Smooth muscle cell (in vitro differentiated cells): Measurements from ENCODE around the gene DR1. TPM values are rescaled to one million over a fixed set of nuclear protein-coding genes. Genes with fewer than 3 reads are reported as not detected.

ENCODE experiments used
- DNase-seq: peaks from one replicate; lab custom pipeline; 2025; ENCODE audit not compliant: unreplicated experiment; lab: John Stamatoyannopoulos, UW
- H2AFZ ChIP-seq: fragments of 200-600 bp; sonication (generic); 2 replicates; pipeline ENCODE4 v1.6.0; 2016; ENCODE audit warnings: antibody characterized with exemption, low read depth, mild to moderate bottlenecking
- H3F3A ChIP-seq: fragments of 200-600 bp; sonication (generic); 2 replicates; pipeline ENCODE4 v1.6.0; 2017; ENCODE audit warnings: antibody characterized with exemption, low read depth
- H3K27ac ChIP-seq: fragments of 200-600 bp; sonication (generic); 2 replicates; pipeline ENCODE4 v1.5.1; 2016; ENCODE audit warnings: low read depth, mild to moderate bottlenecking
- H3K27me3 ChIP-seq: fragments of 200-600 bp; sonication (generic); 2 replicates; pipeline ENCODE4 v1.6.1; 2016; ENCODE audit warnings: low read depth, mild to moderate bottlenecking
- H3K36me3 ChIP-seq: fragments of 200-600 bp; sonication (generic); 2 replicates; pipeline ENCODE4 v1.5.1; 2016; ENCODE audit warnings: low read depth
- H3K4me1 ChIP-seq: fragments of 200-600 bp; sonication (generic); 2 replicates; pipeline ENCODE4 v1.5.1; 2016; ENCODE audit warnings: low read depth
- H3K4me2 ChIP-seq: fragments of 200-600 bp; sonication (generic); 2 replicates; pipeline ENCODE4 v1.6.0; 2016; ENCODE audit warnings: mild to moderate bottlenecking
- H3K4me3 ChIP-seq: fragments of 200-600 bp; sonication (generic); 2 replicates; pipeline ENCODE4 v1.5.1; 2016; ENCODE audit warnings: mild to moderate bottlenecking
- H3K79me2 ChIP-seq: fragments of 200-600 bp; sonication (generic); 2 replicates; pipeline ENCODE4 v1.6.0; 2016; ENCODE audit warnings: low read depth, mild to moderate bottlenecking
- H3K9ac ChIP-seq: fragments of 200-600 bp; sonication (generic); 2 replicates; pipeline ENCODE4 v1.6.0; 2016; ENCODE audit warnings: low read depth
- H3K9me3 ChIP-seq: fragments of 200-600 bp; sonication (generic); replicated peaks from 2 replicates; pipeline ENCODE4 v1.5.1; 2016; ENCODE audit warnings: low read depth
- H4K20me1 ChIP-seq: fragments of 200-600 bp; sonication (generic); 2 replicates; pipeline ENCODE4 v1.6.0; 2016; ENCODE audit warnings: low read depth
- WGBS: methylation state at CpG from one replicate; pipeline ENCODE4 v1.1.7; 2016; ENCODE audit warnings: low lambda C conversion rate; 5-methylcytosine and 5-hydroxymethylcytosine counted together
- polyA plus RNA-seq: library from polyadenylated mRNA; unstranded; fragments of >200 nt; fragmentation: Nextera tagmentation; extraction: Ambion mirVana; gene quantifications from 2 replicates; pipeline ENCODE4 v1.2.1, GENCODE V29; 2016
- total RNA-seq: library from RNA; depleted of rRNA; stranded (reverse); fragments of >200 nt; gene quantifications from 2 replicates; pipeline ENCODE4 v1.2.3, GENCODE V29; 2014
- TF ChIP-seq, protein P1 (sequence below): fragments of 200-600 bp; sonication (generic); IDR thresholded peaks from 2 replicates; pipeline ENCODE4 v1.5.1; 2017; ENCODE audit warnings: borderline replicate concordance, mild to moderate bottlenecking, antibody characterized with exemption; ENCODE audit not compliant: insufficient read depth, poor library complexity, severe bottlenecking

The DR1 gene
- total and polyA plus RNA-seq, 2 experiments from 2014 or later = 33.8 to 63.4 TPM

DNA sequence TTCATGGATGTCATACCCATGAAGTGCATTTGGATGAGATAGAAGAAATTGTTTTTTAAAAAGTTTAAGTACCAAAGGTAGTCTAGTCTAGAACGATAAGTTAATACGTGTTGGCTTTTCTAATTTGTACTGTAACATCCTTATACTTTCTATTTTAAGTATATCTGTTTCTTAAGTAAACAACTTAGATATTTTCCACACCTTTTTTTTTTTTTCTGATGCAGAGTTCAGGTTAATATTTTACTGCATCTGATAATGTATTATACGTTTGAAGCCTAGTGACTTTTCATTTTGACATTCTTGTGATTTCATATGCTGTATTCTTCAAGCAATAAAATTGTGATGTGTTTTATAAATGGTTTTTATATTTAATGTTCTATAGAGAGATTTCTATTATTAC, 16.5 kb downstream of the DR1 start:
- Histone ChIP-seq H3K4me1 (no peaks in the 10 kb centered on the region), H3K9ac (no peak overlapping the region), H3K27me3 (no peaks in the 10 kb centered on the region), H4K20me1 (peaks cover 70% of the 10 kb centered on the region), H3K4me3 (no peak overlapping the region), H3K27ac (no peak overlapping the region), H3K79me2 (peaks cover 52% of the 10 kb centered on the region), H3K4me2 (no peak overlapping the region), H3F3A (no peaks in the 10 kb centered on the region), H3K9me3 (no peaks in the 10 kb centered on the region), H2AFZ (no peak overlapping the region), H3K36me3 (peaks cover 10% of the 10 kb centered on the region)
- no peak for DNase-seq
- TF ChIP-seq, protein P1, sequence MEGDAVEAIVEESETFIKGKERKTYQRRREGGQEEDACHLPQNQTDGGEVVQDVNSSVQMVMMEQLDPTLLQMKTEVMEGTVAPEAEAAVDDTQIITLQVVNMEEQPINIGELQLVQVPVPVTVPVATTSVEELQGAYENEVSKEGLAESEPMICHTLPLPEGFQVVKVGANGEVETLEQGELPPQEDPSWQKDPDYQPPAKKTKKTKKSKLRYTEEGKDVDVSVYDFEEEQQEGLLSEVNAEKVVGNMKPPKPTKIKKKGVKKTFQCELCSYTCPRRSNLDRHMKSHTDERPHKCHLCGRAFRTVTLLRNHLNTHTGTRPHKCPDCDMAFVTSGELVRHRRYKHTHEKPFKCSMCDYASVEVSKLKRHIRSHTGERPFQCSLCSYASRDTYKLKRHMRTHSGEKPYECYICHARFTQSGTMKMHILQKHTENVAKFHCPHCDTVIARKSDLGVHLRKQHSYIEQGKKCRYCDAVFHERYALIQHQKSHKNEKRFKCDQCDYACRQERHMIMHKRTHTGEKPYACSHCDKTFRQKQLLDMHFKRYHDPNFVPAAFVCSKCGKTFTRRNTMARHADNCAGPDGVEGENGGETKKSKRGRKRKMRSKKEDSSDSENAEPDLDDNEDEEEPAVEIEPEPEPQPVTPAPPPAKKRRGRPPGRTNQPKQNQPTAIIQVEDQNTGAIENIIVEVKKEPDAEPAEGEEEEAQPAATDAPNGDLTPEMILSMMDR = no peak
- WGBS = 97% methylated on average over 3 of the region's 3 CpGs

DNA sequence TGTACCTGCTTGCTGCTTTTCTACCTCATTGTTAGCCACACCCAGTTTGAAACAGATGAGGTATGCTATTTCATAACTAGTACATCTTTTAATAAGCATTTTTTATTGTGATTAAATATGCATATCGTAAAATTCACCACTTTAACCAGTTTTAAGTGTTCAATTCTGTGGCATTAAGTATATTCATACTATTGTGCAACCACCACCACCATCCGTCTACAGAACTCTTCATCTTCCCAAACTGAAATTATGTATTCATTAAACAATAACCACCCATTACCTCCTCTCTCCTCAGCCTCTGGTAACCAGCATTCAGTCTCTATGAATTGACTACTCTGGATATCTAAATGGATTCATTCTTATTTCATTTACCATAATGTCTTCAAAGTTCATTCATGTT, 20.1 kb downstream of the DR1 start:
- WGBS = 95% methylated on average over 2 of the region's 2 CpGs
- H3F3A ChIP-seq = no peaks in the 10 kb centered on the region
- H3K79me2 ChIP-seq = peaks cover 16% of the 10 kb centered on the region
- H3K4me3 ChIP-seq = no peak overlapping the region
- H3K4me1 ChIP-seq = no peaks in the 10 kb centered on the region
- DNase-seq = no peak
- TF ChIP-seq, protein P1 = no peak
- H3K27ac ChIP-seq = no peak overlapping the region
- no peak overlapping the region for H2AFZ ChIP-seq
- no peaks in the 10 kb centered on the region for H3K27me3 ChIP-seq
- no peaks in the 10 kb centered on the region for H3K9me3 ChIP-seq
- H3K36me3 ChIP-seq = peaks cover 3% of the 10 kb centered on the region
- no peak overlapping the region for H3K4me2 ChIP-seq
- no peak overlapping the region for H3K9ac ChIP-seq
- peaks cover 52% of the 10 kb centered on the region for H4K20me1 ChIP-seq

DNA sequence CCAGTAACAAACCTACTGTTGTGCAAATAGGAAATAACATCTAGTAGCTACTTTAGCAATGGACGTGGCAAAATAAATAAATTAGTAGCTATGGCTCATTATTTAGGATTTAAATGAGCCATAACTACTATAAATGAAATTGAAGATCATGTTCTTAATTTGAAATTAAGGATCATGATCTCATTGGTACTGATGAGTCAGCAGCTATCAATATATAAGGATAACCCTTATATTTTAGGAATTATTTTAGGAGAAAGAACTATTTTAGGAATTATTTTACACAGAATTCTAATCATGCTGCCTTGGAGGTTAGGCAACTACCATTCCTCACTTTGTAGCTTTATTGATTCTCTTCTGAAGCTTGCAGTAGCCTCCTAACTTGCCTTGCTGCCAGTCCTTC, 24.0 kb downstream of the DR1 start:
- TF ChIP-seq, protein P1 = no peak
- Histone ChIP-seq H4K20me1 (peaks cover 24% of the 10 kb centered on the region), H3K4me3 (no peak overlapping the region), H3K9me3 (no peaks in the 10 kb centered on the region), H3F3A (no peaks in the 10 kb centered on the region), H3K36me3 (no peaks in the 10 kb centered on the region), H3K9ac (no peak overlapping the region), H2AFZ (no peak overlapping the region), H3K79me2 (no peaks in the 10 kb centered on the region), H3K4me2 (no peak overlapping the region), H3K27me3 (no peaks in the 10 kb centered on the region), H3K4me1 (no peaks in the 10 kb centered on the region), H3K27ac (no peak overlapping the region)
- WGBS = 93% methylated on average over 1 of the region's 1 CpG
- no peak for DNase-seq

DNA sequence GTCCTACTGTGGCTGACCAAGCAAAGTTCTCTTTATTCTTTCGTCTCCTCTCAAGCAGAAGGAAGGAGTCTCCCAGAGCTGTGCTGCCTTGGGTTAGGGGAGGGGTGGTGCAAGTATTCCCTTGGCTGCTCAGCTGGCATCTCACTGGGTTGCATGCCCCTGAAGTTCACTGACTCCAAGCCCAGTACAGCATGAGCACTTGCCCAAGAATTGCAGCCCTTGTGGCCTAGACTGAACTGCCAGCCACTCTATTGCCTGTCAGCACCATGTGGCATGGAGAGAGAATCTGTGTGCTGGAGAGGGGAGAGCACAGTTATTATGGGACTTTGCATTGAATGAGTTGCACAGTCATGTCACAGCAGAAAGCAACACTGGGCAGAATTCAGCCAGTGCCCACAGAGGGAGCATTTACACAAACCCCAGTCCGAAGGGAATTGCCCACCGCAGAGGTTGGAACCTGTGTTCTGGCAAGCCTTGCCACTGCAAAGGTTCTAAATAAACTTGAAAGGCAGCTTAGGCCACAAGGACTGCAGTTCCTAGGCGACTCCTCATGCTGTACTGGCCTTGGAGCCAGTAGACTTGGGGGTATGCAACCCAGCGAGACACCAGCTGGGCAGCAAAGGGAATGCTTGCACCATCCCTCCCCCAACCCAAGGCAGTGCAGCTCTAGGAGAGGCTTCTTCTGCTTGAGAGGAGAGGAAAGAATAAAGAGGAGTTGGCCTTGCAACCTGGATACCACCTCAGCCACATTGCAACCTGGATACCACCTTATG, 28.8 kb downstream of the DR1 start:
- no peak overlapping the region for H2AFZ ChIP-seq
- H3F3A ChIP-seq = no peaks in the 10 kb centered on the region
- no peaks in the 10 kb centered on the region for H4K20me1 ChIP-seq
- H3K27me3 ChIP-seq = no peaks in the 10 kb centered on the region
- H3K9ac ChIP-seq = no peak overlapping the region
- TF ChIP-seq, protein P1 = no peak
- no peaks in the 10 kb centered on the region for H3K9me3 ChIP-seq
- DNase-seq = no peak
- no peak overlapping the region for H3K27ac ChIP-seq
- H3K4me1 ChIP-seq = no peaks in the 10 kb centered on the region
- 99% methylated on average over 5 of the region's 5 CpGs for WGBS
- H3K4me3 ChIP-seq = no peak overlapping the region
- no peaks in the 10 kb centered on the region for H3K36me3 ChIP-seq
- H3K4me2 ChIP-seq = no peak overlapping the region
- no peaks in the 10 kb centered on the region for H3K79me2 ChIP-seq
